Left renal cortex interstitium (tissue), 4 donors: Measurements from ENCODE around the gene FOXS1. TPM values are rescaled to one million over a fixed set of nuclear protein-coding genes. Genes with fewer than 3 reads are reported as not detected.
A peak's percentile ranks its signal among the peaks of the same experiment; 100 is the strongest.
"Not testable (repeated sequence)": the region's sequence is repeated elsewhere in the genome, so short reads cannot be mapped to it uniquely, and the experiment has no call there.

ENCODE experiments used
- DNase-seq, 4 donors: peaks; one replicate each; pipeline ENCODE4 v3.0.0-alpha.2; 2013; ENCODE audit warnings: low read depth in 4 of 4, low spot score in 2 of 4, missing footprints in 1 of 4
- polyA plus RNA-seq, 4 donors: library from polyadenylated mRNA; unstranded; fragments of 120-200 nt; gene quantifications; one replicate each; pipeline ENCODE4 v1.2.1, GENCODE V29; 2013; ENCODE audit not compliant: insufficient read length in 4 of 4

FOXS1 gene
- polyA plus RNA-seq, 4 donors = 5.5 to 9.1 (median 7.6) TPM

DNA sequence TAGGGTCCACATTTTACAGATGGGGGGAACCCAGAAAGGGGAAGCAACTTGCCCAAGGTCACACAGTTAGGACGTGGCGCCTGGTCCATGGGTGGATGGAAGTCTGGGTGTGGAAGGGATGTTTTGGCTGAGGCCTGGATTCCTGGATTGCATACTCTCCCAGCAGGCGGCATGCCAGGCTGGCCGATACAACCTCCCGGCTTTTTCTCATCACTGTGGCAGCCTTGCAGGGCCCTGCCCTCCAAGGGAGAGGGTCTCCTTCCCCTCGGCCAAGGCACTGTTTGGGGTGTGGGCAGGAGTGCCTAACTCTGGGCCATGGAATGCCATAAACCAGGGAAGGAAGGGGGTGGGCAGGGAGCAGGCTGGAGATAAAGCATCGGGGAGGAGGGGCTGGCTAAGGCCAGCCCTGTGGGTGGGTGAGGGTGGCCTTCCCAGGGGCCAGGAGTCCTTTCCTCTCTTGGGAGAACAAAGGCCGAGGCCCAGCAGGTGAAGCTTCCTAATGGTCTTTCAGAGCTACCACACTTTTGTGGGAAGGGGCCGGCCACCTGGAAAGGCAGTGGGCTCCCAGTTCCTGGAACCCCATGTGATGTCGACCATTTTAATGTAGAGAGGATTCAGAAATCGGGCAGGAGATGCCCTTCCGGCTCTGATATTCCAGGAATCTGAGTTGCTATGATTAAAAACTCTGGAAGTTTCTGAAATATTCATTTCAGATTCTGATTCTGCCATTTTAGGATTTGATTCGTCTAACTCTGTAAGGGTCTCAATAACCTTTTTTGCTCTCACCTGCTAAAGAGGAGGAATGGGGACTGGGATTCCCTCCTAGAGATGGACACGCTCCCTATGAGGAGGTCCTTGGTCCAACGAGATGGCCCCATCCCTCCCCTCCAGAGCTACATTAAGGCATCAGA lies 4.2 kb downstream of the FOXS1 start:
- DNase-seq = no peak

DNA sequence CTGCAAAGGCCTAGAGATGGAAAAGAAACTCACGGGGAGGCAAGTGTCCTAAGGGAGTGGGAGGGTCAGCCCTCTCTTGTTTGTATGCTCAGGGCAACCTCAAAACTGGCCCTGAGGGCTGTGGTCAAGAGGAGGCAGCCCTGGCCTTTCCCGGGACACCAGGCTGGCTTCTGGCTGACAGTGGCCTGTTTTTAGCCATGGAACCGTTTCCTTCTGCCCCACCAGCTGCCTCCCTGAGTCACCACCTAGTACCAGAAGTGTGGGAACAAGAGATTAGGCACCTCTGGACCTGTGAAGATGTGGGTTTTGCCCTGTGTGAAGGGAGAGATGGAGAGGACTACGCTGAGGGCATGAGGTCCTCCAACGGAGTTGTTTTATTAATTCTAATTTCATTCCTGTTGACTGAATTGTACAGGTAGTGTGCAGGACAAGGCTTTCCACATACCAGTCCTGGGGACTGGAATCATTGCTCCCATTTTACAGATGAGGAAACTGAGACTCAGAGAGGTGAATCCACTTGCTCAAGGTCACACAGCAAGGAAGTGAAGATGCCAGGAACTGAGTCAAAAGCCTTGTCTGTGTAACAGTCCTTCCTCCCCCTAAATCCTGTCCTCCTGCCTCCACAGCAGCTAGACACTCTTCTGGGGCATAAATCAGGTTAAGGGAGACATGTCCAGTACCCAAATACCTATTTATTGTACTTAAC lies 5.5 kb downstream of the FOXS1 start:
- DNase-seq = no peak

GRCh38 chr20:31838646-31839292 lies 6.6 kb downstream of the FOXS1 start:
- DNase-seq = no peak

DNA sequence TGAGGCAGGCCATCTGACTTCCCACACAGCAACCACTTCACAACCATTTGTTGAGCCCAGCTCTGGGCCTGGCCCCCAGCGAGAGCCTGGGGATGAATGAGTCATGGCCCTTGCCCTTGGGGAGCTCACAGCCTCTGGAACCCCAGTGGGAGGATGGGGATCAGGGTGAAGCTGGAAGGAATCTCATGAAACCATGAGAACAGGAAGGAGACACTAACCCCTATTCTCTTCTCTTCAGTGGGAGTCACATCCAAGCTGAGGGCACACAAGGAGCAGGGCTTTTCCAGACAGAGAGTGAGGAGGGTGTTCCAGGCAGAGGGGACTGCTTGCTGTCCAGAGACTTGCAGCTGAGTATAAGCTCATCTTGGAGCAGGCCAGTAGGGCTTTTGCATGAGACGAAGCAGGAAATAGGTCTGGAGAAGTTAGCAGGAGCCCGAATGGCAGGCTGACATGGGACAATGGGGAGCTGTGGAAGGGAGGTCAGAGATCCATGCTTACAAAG lies 7.5 kb downstream of the FOXS1 start:
- DNase-seq = no peak

DNA sequence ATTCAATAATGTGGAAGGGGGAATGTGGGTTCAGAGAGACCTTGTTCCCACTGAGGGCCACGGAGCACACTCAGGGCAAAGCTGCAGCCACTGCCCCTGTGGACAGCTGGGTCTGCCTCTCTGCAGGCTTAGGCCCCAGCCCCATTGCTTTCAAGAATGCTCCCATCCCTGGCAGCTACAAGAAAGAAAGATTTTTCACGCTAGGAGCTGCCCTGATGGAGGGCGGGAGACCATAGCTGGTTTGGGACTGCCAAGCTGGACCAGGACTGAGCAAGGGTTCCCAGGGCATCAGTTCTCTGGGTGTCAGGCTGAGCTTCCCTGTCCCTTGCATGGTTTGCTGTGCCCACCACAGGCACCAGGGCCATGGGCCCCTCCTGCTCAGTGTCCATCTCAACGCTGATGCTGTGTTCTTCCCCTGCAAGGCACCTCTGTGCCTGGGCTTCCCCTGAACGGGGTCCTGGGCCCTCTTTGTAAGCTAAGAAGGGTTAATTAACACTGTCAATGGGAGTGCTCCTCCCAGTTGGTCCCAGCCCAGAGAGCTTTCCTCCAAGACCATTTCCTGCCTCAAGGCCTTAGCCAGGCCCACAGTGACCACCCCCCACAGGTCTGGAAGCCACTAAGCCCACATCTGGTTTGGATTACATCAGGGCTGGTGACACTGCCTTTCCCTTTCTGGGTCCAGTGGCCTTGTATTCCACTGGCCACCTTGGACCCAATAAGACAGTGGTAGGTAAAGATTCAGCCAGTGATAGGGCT lies 8.4 kb downstream of the FOXS1 start:
- no peak for DNase-seq

- DNase-seq = no peak
Observed at GRCh38 chr20:31835977-31836852, 9.2 kb downstream of the FOXS1 start.

DNA sequence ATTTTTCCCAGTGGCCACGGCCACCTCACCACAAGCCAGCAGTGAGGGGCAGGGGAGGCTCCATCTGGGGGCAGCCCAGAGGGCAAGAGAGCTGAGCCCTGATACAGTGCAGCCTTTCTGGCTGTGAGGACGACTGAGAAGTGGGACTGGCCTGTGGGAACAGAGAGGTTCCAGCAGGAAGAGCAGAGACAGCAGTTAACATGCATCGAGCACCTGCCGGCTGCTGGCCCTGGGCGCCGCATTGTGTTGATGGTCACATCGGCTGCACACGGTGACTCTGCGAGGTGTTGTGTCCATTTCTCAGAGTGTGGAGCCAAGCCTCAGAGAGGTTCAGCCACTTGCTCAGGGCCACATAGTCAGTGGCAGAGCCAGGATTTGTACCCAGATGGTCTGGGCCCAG lies 9.8 kb downstream of the FOXS1 start:
- DNase-seq = no peak

- DNase-seq = no peak
Observed at GRCh38 chr20:31833931-31834521, 11.4 kb downstream of the FOXS1 start.

GRCh38 chr20:31833130-31833930 lies 12.1 kb downstream of the FOXS1 start:
- DNase-seq = peak in 1 of 4 donors; percentile 53

GRCh38 chr20:31831771-31832306 lies 13.6 kb downstream of the FOXS1 start:
- DNase-seq = no peak

- DNase-seq = no peak
Observed at GRCh38 chr20:31831211-31831610, 14.2 kb downstream of the FOXS1 start.

DNA sequence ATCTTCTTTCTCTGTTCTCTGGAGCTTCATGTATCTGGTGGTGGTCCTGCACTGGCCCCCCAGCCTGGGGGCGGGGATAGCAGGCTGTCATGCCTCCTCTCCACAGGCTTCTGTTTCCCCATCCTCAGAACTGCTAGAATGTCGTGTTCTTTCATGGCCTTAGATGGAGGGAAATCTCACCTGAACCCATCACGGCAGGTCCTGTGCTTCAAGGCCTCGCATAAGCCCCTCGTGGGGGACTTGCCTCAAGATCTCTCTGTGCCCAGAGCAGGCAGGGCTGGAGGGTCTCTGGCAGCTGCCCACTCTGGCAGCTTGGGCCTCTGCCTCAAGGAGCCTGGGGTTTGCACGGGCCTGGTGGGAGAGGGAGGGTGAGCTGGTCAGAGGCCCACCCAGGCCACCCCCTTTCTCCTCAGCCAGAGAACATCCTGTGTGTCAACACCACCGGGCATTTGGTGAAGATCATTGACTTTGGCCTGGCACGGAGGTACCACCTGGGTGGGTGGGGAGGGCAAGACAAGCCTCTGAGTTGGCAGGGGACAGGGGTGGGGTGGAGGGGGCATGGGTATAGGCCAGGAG lies 14.9 kb downstream of the FOXS1 start:
- no peak for DNase-seq

DNA sequence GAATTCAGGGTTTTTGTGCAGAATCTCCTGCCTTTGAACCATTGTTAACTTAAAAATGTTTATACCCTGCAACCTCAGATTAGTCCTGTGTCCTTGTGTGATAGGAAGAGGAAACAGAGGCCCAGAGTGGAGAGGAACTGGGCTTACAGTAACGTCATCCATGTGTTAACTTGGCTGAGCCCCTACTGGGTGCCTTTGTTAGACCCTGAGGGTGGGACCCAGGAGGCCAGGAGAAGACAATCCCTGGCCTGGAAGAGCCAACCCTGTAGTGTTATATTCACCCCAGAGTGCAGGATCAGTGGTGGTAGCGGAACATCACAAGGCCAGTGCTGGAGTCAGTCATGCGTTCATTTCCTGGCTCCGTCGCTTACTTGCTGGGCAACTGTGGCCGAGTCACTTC lies 15.7 kb downstream of the FOXS1 start:
- no peak for DNase-seq

DNA sequence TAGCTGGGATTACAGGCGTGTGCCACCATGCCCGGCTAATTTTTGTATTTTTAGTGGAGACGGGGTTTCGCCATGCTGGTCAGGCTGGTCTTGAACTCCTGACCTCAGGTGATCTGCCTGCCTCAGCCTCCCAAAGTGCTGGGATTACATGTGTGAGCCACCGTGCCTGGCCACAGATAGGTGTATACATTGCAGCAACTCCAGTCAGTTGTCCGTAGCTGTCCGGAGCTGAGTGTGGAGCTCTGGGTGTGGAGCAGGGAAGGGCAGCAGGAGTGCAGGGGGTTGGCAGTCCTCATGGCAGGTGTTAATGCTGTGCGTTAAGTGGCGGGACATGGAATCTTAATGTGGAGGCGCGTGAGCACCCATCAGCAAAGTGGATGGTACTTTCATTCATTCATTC lies 17.4 kb downstream of the FOXS1 start:
- DNase-seq = not testable (repeated sequence)

DNA sequence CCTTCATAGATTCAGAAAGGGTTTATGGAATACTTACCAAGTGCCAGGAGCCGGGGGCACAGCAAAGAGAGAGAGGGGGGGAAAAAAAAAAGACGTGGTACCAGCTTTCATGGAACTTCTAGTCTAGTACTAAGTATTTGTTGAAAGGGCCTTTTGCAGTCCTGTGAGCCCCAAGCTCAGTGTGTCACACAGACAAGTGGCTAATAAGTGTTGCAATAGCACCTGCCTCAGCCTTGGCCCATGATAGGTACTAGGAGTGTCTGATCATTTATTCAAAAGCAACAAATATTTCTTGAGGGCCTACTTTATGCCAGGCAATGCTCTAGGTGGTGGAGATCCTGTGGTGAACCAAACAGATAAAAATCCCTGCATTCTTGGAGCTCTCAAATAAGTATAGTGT lies 18.3 kb downstream of the FOXS1 start:
- DNase-seq = no peak

DNA sequence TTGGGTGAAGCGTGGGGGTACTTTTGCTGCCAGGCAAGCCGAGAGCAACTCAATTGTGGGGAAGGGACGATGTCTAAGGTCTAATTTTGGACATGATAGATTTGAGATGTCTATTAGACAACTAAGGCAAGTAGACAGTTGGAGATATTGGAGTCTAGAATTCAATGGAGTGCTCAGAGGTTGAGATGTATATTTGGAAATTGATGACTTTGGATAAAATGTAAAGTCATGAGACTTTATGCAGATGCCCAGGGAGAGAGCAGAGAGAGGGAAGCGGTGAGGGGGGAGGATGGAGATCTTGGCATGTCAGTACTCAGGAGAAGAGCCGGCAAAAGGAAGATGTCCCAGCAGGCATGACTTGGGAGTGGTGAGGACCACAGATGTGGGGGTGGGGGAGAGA lies 19.3 kb downstream of the FOXS1 start:
- no peak for DNase-seq

- DNase-seq = no peak
Observed at GRCh38 chr20:31824554-31825313, 20.7 kb downstream of the FOXS1 start.
